ENCODE data around the gene MSI2. TPM values are rescaled to one million over a fixed set of nuclear protein-coding genes. Genes with fewer than 3 reads are reported as not detected.

MSI2 gene
- total RNA-seq, 3 donors from 2014 or later = 13.4 to 89.1 (median 71.1) TPM

DNA sequence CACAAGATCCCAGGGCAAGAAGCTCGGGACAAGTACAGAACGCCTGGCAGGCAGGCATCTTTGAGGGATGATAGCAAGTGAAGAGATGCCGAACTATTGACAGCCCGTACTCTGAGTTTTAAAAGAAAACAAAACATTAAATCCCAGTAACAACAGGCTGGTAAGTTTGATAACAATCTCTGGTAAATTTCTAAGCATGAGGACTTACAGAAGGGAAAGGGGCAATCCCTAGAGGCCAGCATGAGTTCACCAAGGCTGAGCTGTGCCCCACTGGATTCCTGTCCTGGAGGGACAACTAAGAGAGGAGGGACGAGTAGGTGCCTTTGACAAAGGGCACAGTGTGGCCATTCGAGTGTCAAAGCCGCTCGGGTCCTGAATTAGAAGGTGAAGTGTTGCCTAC, 462.6 kb downstream of the MSI2 start:
- Histone ChIP-seq H3K4me3 (no peak overlapping the region), H3K9me3 (no peaks in the 10 kb centered on the region), H3K27ac (no peak overlapping the region), H3K27me3 (peaks cover 0 to 5% of the 10 kb centered on the region in 2 donors), H3K36me3 (no peaks in the 10 kb centered on the region), H3K4me1 (no peaks in the 10 kb centered on the region)
- TF ChIP-seq, protein P1, sequence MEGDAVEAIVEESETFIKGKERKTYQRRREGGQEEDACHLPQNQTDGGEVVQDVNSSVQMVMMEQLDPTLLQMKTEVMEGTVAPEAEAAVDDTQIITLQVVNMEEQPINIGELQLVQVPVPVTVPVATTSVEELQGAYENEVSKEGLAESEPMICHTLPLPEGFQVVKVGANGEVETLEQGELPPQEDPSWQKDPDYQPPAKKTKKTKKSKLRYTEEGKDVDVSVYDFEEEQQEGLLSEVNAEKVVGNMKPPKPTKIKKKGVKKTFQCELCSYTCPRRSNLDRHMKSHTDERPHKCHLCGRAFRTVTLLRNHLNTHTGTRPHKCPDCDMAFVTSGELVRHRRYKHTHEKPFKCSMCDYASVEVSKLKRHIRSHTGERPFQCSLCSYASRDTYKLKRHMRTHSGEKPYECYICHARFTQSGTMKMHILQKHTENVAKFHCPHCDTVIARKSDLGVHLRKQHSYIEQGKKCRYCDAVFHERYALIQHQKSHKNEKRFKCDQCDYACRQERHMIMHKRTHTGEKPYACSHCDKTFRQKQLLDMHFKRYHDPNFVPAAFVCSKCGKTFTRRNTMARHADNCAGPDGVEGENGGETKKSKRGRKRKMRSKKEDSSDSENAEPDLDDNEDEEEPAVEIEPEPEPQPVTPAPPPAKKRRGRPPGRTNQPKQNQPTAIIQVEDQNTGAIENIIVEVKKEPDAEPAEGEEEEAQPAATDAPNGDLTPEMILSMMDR (IDR thresholded peaks at IDR 0.05) = no peak
- intact Hi-C loops (cut with DNase I; ENCODE audit: low total_unique reads) = no loop called here
- DNase-seq (ENCODE audit: low spot score in 2 of 2) = no peak

DNA sequence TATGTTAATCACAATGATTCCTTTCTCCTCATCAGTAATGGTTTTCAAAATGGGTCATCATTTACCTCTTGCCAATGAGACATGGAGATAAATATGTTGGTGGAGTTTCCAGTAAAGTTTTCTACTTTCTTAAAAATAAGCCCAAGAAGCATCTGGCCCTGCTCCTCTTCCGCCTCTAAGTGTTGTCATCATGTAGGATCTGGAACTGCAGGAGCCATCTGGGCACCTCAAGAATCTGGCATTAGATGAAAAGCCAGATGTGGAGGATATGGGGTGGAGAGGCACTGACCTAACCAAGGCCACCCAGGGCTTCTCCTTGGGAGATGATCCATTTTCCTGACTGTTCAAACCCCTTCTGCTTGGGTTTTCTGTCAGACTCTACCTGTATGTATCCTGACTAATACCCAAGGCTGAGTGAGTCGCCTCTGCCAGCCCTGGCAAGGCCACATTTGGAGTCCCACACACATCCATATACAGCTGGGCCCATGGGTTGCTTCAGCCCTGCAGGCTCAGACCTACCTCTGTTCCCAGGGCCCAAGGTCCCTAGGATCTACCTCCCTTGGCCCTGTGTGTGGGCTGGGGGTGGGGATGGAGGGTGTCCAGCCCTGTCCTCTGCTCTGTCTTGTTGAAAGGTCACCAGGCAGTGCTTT, 464.2 kb downstream of the MSI2 start:
- Histone ChIP-seq H3K9me3 (no peaks in the 10 kb centered on the region), H3K27me3 (peaks cover 0 to under 1% of the 10 kb centered on the region in 2 donors), H3K4me1 (no peaks in the 10 kb centered on the region), H3K27ac (no peak overlapping the region), H3K4me3 (no peak overlapping the region), H3K36me3 (no peaks in the 10 kb centered on the region)
- DNase-seq (ENCODE audit: low spot score in 2 of 2) = no peak
- TF ChIP-seq, protein P1 (IDR thresholded peaks at IDR 0.05) = no peak
- TF ChIP-seq POLR2A (IDR thresholded peaks at IDR 0.05) (no peak), POLR2AphosphoS5 (IDR thresholded peaks at IDR 0.05) (no peak)
- intact Hi-C loops (cut with DNase I; ENCODE audit: low total_unique reads) = no loop called here

DNA sequence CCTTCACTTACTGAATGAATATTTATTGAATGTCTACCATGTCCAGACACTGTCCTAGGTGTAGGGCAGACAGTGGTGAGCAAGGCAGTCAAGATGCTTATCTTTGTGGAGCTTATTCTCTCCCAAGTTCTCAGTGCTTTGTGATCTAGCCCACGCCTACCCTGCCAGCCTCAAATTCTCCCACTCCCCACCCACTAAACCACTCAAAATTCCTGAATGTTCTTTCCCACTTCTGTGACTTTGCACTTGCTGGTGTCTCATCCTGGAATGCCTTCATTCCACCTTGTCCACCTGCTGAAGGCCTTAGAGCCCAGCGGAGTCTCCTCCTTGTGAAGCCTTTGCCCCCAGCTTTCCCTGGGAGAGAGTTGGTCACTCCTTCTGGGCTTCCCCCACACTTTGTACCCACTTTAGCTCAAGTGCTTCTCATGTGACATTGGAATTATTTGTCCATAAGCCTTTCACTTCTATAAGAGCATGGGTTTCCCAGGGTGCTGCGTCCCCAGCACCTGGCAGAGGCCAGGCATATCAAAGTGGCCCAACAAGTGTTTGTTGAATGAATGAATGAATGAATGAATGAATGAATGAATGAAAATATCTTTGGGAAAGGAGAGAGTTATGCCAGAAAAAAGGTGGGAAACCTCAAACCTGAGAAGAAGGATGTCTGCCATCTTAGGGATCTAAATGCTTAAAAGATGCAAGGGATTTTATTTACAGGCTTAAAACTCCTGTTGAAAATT, 465.8 kb downstream of the MSI2 start:
- Histone ChIP-seq H3K27ac (no peak overlapping the region), H3K27me3 (no peaks in the 10 kb centered on the region)
- no peak for DNase-seq (ENCODE audit: low spot score in 2 of 2)

DNA sequence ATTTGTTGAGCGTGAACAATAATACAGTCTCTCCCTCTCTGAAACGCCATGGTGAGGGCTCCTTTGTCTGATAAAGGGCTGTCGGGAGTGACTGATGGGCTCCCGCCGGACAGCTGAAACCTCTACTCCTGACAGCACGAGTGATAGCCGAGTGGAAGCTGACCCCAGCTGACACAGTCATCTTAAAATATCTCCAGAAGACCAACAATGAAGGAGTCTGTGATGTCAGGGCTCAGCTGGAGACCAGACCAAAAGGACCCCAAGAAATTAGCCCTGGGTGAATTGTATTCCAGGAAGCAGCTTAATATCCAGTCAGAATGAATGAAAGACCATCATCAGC, 466.4 kb downstream of the MSI2 start:
- TF ChIP-seq POLR2A (IDR thresholded peaks at IDR 0.05) (no peak), POLR2AphosphoS5 (IDR thresholded peaks at IDR 0.05) (no peak)
- TF ChIP-seq, protein P1 (IDR thresholded peaks at IDR 0.05) = no peak
- no peaks in the 10 kb centered on the region for H3K27me3 ChIP-seq
- intact Hi-C loops (cut with DNase I; ENCODE audit: low total_unique reads) = no loop called here
- no peak for DNase-seq (ENCODE audit: low spot score in 2 of 2)
- H3K36me3 ChIP-seq = no peaks in the 10 kb centered on the region
- no peak overlapping the region for H3K27ac ChIP-seq
- H3K4me1 ChIP-seq = no peaks in the 10 kb centered on the region
- H3K4me3 ChIP-seq = no peak overlapping the region
- no peaks in the 10 kb centered on the region for H3K9me3 ChIP-seq

More for the DNA sequence above, 465.8 kb downstream of the MSI2 start:
- H3K4me3 ChIP-seq = no peak overlapping the region
- TF ChIP-seq, protein P1 (IDR thresholded peaks at IDR 0.05) = no peak
- TF ChIP-seq POLR2AphosphoS5 (IDR thresholded peaks at IDR 0.05) (no peak), POLR2A (IDR thresholded peaks at IDR 0.05) (no peak)
- no peaks in the 10 kb centered on the region for H3K9me3 ChIP-seq
- intact Hi-C loops (cut with DNase I; ENCODE audit: low total_unique reads) = no loop called here
- no peaks in the 10 kb centered on the region for H3K36me3 ChIP-seq
- no peaks in the 10 kb centered on the region for H3K4me1 ChIP-seq

DNA sequence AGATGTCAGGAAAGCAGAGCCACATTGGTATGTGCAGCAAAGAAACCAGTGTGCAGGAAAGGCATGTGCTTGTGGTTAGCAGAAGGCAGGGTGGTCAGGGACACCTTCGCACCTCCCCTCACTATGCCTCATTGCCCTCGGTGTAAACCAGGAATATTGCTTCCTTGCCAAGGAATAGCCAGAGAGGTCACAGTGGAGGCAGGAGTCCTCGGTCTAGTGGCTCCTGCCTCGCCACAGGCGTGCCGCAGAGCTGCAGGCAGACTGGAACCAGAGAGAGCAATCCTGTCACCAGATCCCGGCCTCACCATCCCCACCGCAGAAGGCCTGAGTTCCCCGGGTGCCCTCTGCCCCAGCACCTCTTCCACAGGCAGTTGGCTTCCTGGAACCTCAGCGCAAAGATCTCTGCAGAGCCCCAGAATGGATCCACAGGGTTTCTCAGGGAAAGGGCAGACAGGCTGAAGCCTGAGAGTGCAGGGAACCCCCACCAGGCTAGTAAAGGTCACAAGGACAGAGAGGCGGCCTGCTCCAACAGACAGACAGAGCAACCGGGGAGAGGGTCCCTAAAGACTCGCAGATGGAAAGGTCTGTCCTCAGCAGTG, 467.2 kb downstream of the MSI2 start:
- Histone ChIP-seq H3K9me3 (no peaks in the 10 kb centered on the region), H3K4me3 (no peak overlapping the region), H3K4me1 (no peaks in the 10 kb centered on the region), H3K27me3 (no peaks in the 10 kb centered on the region), H3K27ac (no peak overlapping the region), H3K36me3 (no peaks in the 10 kb centered on the region)
- intact Hi-C loops (cut with DNase I; ENCODE audit: low total_unique reads) = no loop called here
- no peak for DNase-seq (ENCODE audit: low spot score in 2 of 2)
- TF ChIP-seq, protein P1 (IDR thresholded peaks at IDR 0.05) = no peak
- TF ChIP-seq POLR2AphosphoS5 (IDR thresholded peaks at IDR 0.05) = no peak
- TF ChIP-seq POLR2A (IDR thresholded peaks at IDR 0.05) = no peak
